ENCODE results near the gene CNNM4. TPM values are rescaled to one million over a fixed set of nuclear protein-coding genes. Genes with fewer than 3 reads are reported as not detected.

The CNNM4 gene
- total RNA-seq, 1 experiment from 2014 or later = 28.3 TPM

- no peak overlapping the region for H3K4me3 ChIP-seq (ENCODE audit: low read depth, low read length)
- BruUV-seq (replicated peaks) = no TSS peak
- no peak for TF ChIP-seq CTCF (IDR thresholded peaks at IDR 0.05; ENCODE audit: insufficient read depth in 1 of 2, low read depth in 1 of 2, low read length in 1 of 2, severe bottlenecking in 1 of 2, unreplicated experiment in 1 of 2)
- Mint-ChIP-seq H3K9me3 (ENCODE audit: unreplicated experiment) (no peaks in the 10 kb centered on the region), H3K27ac (ENCODE audit: unreplicated experiment) (no peak overlapping the region), H3K27me3 (ENCODE audit: insufficient read depth, unreplicated experiment) (no peaks in the 10 kb centered on the region), H3K4me1 (ENCODE audit: low read depth, unreplicated experiment) (no peaks in the 10 kb centered on the region), H3K4me3 (ENCODE audit: unreplicated experiment) (no peak overlapping the region), H3K36me3 (ENCODE audit: insufficient read depth, unreplicated experiment) (peaks cover 23% of the 10 kb centered on the region)
- DNase-seq = no peak
- no peaks in the 10 kb centered on the region for H3K27me3 ChIP-seq (replicated peaks; ENCODE audit: control insufficient read depth, insufficient read depth, low read length)
- no peaks in the 10 kb centered on the region for H3K4me1 ChIP-seq
- POLR2A ChIA-PET = no interaction called here
- no peaks in the 10 kb centered on the region; the same call in 1 of the 2 replicates for H3K36me3 ChIP-seq (ENCODE audit: control insufficient read depth, insufficient read depth, low read length)
- intact Hi-C loops (cut with micrococcal nuclease; ENCODE audit: unreplicated experiment) = no loop called here
- no peaks in the 10 kb centered on the region for H3K9me3 ChIP-seq
- CTCF ChIA-PET = interaction anchor here (0.9 to 1.5 kb wide), 2 partner anchors 44 to 112 kb away, joined by 3 read pairs; partner anchors contain the start of gene CNNM4
These were observed 44.3 kb upstream of the CNNM4 start for GRCh38 chr2:96716388-96716787.

- intact Hi-C loops (cut with micrococcal nuclease; ENCODE audit: unreplicated experiment) = no loop called here
These were observed 34.6 kb upstream of the CNNM4 start for GRCh38 chr2:96726131-96726530.

GRCh38 chr2:96727431-96727830 lies 33.3 kb upstream of the CNNM4 start:
- no peak for DNase-seq
- Mint-ChIP-seq H3K9me3 (ENCODE audit: unreplicated experiment) (no peaks in the 10 kb centered on the region), H3K4me3 (ENCODE audit: unreplicated experiment) (no peak overlapping the region), H3K4me1 (ENCODE audit: low read depth, unreplicated experiment) (no peaks in the 10 kb centered on the region), H3K36me3 (ENCODE audit: insufficient read depth, unreplicated experiment) (peaks cover 44% of the 10 kb centered on the region), H3K27ac (ENCODE audit: unreplicated experiment) (no peak overlapping the region), H3K27me3 (ENCODE audit: insufficient read depth, unreplicated experiment) (no peaks in the 10 kb centered on the region)
- H3K36me3 ChIP-seq (ENCODE audit: control insufficient read depth, insufficient read depth, low read length) = peaks cover 3% of the 10 kb centered on the region
- no peaks in the 10 kb centered on the region for H3K4me1 ChIP-seq
- intact Hi-C loops (cut with micrococcal nuclease; ENCODE audit: unreplicated experiment) = no loop called here
- POLR2A ChIA-PET = no interaction called here
- no peaks in the 10 kb centered on the region for H3K27me3 ChIP-seq (replicated peaks; ENCODE audit: control insufficient read depth, insufficient read depth, low read length)
- no peaks in the 10 kb centered on the region for H3K9me3 ChIP-seq
- no TSS peak for BruUV-seq (replicated peaks)
- CTCF ChIA-PET = no interaction called here
- TF ChIP-seq CTCF (IDR thresholded peaks at IDR 0.05; ENCODE audit: insufficient read depth in 1 of 2, low read depth in 1 of 2, low read length in 1 of 2, severe bottlenecking in 1 of 2, unreplicated experiment in 1 of 2) = no peak
- H3K4me3 ChIP-seq (ENCODE audit: low read depth, low read length) = no peak overlapping the region

More at GRCh38 chr2:96726131-96726530, 34.6 kb upstream of the CNNM4 start:
- TF ChIP-seq CTCF (IDR thresholded peaks at IDR 0.05; ENCODE audit: insufficient read depth in 1 of 2, low read depth in 1 of 2, low read length in 1 of 2, severe bottlenecking in 1 of 2, unreplicated experiment in 1 of 2) = no peak
- H3K27me3 ChIP-seq (replicated peaks; ENCODE audit: control insufficient read depth, insufficient read depth, low read length) = no peaks in the 10 kb centered on the region
- ChIA-PET POLR2A (no interaction called here), CTCF (no interaction called here)
- no peaks in the 10 kb centered on the region for H3K9me3 Mint-ChIP-seq (ENCODE audit: unreplicated experiment)
- no peaks in the 10 kb centered on the region for H3K27me3 Mint-ChIP-seq (ENCODE audit: insufficient read depth, unreplicated experiment)
- peaks cover 34% of the 10 kb centered on the region for H3K36me3 Mint-ChIP-seq (ENCODE audit: insufficient read depth, unreplicated experiment)
- H3K4me1 ChIP-seq = no peaks in the 10 kb centered on the region
- no peaks in the 10 kb centered on the region for H3K4me1 Mint-ChIP-seq (ENCODE audit: low read depth, unreplicated experiment)
- no peak for DNase-seq
- H3K9me3 ChIP-seq = no peaks in the 10 kb centered on the region
- H3K4me3 Mint-ChIP-seq (ENCODE audit: unreplicated experiment) = no peak overlapping the region
- H3K4me3 ChIP-seq (ENCODE audit: low read depth, low read length) = no peak overlapping the region
- no TSS peak for BruUV-seq (replicated peaks)
- no peak overlapping the region for H3K27ac Mint-ChIP-seq (ENCODE audit: unreplicated experiment)
- peaks cover 3% of the 10 kb centered on the region for H3K36me3 ChIP-seq (ENCODE audit: control insufficient read depth, insufficient read depth, low read length)
